HG03108 (cell line): ENCODE data around the gene DOC2B.
"Not testable (repeated sequence)": the region's sequence is repeated elsewhere in the genome, so short reads cannot be mapped to it uniquely, and the experiment has no call there.

Experiments
- ATAC-seq: cut with Tn5 transposase; IDR thresholded peaks from one replicate; pipeline ENCODE4 v1.9.1; 2021; ENCODE audit warnings: moderate library complexity; ENCODE audit not compliant: unreplicated experiment

The DOC2B gene

GRCh38 chr17:213286-214105 is 32.0 kb upstream of the DOC2B start:
- ATAC-seq: no peak

GRCh38 chr17:210402-210801 is 29.0 kb upstream of the DOC2B start:
- no peak for ATAC-seq

- ATAC-seq: no peak
Measured at GRCh38 chr17:208429-208828, 27.0 kb upstream of the DOC2B start.

GRCh38 chr17:207775-208174 is 26.3 kb upstream of the DOC2B start:
- ATAC-seq: no peak

DNA sequence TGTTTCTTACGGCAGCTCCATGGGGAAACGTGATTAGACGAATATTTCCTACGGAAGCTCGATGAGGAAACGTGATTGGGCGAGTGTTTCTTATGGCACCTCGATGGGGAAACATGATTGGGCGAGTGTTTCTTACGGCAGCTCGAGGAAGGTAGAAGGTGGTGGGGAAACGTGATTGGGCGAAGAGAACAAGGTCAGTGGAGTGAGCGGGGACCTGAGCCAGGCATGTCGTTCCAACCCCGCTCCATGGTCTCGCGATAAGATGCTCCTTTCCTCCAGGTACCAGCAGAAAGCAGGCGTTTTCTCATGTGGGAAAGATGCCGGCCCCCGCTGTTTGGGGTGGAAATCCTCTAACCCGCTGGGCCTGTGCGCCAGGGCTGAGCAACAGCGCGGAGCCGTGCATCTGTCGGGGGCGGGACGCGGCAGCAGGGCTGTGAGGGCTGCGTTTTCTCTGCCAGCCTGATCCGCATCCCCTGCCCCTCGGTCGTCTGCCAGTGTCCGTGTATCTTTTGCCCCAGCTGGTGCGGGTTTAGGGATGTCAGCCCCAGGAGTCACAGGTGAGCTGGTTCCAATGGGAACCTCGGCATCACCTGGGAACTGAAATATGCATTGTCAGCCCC is 25.6 kb upstream of the DOC2B start:
- no peak for ATAC-seq

GRCh38 chr17:206484-206883 is 25.0 kb upstream of the DOC2B start:
- not testable (repeated sequence) for ATAC-seq

DNA sequence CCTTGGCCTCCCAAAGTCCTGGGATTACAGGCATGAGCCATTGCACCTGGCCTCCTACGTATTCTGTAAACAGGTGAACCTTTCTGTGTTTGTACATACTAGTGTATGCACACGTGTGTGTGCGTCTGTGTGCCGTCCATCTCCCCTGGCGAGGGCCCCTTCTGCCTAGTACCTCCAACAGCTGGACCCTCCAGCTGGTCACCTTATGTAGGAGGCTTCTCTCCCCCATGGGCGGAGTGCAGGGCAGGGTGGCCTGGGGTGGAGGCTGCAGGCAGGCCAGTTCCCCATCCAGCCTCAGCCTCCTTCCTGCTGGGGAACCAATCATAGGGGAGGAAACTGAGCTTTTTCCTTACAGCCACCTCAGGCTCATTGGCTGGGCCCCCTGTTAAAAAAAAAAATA is 24.4 kb upstream of the DOC2B start:
- ATAC-seq: no peak

DNA sequence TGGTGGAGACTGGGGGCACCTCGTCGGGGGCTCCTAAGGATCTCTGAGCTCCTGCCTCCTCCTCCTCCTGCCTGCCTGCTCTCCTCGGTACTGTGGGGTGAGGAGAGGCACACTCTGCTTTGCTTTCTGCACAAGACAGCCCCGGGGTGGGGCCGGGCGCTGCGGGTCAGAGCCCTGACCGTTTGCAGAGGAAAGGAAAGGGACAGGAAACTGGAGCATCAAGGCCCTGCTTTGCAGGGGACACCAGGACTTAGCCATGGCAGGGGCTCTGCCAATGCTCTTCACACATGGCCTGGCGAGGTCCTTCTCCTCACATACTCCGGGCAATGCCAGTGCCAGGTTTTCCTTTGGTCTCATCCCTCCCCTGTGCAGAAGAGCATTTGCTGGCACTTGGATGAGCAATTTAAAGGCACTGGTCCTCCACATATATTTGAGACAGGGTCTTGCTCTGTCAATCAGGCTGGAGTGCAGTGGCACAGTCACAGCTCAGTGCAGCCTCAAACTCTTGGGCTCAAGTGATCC is 23.8 kb upstream of the DOC2B start:
- no peak for ATAC-seq

- no peak for ATAC-seq
Measured at GRCh38 chr17:204427-205147, 23.1 kb upstream of the DOC2B start.

- no peak for ATAC-seq
Measured at GRCh38 chr17:202501-202951, 21.1 kb upstream of the DOC2B start.

GRCh38 chr17:201736-202135 is 20.3 kb upstream of the DOC2B start:
- ATAC-seq: not testable (repeated sequence)

DNA sequence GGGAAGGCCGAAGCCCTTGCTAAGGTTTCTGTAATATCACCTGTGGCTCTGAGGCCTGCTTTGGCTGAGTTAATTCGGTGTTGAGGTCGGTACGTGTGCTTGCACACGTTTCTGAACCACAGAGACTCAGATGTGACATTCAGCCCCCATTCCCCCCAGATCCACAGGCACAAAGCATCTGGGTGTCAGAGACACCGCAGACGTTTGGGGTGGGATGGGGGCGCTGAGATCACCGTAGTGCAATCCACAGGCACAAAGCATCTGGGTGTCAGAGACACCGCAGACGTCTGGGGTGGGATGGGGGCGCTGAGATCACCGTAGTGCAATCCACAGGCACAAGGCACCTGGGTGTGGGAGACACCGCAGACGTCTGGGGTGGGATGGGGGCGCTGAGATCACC is 19.8 kb upstream of the DOC2B start:
- not testable (repeated sequence) for ATAC-seq

- ATAC-seq: no peak
Measured at GRCh38 chr17:200586-200985, 19.1 kb upstream of the DOC2B start.

DNA sequence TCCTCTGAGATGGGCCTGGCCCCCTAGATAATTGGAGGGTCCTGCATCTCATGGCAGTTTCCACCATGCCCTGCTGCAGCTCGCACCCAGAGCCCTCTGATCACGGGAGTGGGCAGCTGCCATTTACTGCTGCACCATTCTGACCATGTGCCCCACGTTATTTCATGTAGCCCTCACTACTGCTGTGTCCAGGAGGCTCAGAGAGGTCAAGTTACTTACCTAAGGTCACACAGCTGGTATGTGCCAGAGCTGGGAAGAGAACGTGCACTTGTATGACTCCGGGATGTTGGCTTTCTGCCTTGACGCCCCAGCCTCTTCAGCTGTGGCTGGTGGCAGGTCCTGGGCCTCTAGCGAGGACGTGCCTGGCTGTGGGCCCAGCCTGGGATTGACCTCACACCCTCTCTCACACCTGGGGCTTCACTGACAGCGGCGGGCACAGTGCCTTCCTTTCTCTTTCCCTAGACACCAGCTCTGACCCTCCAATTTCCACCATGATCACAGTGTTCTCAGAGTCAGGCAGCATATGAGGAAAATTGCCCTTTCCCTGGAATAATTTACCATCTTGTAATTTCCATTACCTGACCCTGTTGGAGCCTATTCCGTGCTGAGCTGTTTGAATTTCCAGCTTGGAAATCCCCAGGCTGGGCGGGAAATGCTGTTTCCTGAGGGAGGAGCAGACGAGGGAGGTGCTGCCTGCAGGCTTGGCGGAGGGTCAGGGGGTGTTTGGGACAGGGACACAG is 18.5 kb upstream of the DOC2B start:
- ATAC-seq: no peak

- no peak for ATAC-seq
Measured at GRCh38 chr17:199191-199604, 17.7 kb upstream of the DOC2B start.

- not testable (repeated sequence) for ATAC-seq
Measured at GRCh38 chr17:198225-198624, 16.8 kb upstream of the DOC2B start.

- no peak for ATAC-seq
Measured at GRCh38 chr17:197352-197751, 15.9 kb upstream of the DOC2B start.

GRCh38 chr17:194828-195602 is 13.6 kb upstream of the DOC2B start:
- no peak for ATAC-seq

DNA sequence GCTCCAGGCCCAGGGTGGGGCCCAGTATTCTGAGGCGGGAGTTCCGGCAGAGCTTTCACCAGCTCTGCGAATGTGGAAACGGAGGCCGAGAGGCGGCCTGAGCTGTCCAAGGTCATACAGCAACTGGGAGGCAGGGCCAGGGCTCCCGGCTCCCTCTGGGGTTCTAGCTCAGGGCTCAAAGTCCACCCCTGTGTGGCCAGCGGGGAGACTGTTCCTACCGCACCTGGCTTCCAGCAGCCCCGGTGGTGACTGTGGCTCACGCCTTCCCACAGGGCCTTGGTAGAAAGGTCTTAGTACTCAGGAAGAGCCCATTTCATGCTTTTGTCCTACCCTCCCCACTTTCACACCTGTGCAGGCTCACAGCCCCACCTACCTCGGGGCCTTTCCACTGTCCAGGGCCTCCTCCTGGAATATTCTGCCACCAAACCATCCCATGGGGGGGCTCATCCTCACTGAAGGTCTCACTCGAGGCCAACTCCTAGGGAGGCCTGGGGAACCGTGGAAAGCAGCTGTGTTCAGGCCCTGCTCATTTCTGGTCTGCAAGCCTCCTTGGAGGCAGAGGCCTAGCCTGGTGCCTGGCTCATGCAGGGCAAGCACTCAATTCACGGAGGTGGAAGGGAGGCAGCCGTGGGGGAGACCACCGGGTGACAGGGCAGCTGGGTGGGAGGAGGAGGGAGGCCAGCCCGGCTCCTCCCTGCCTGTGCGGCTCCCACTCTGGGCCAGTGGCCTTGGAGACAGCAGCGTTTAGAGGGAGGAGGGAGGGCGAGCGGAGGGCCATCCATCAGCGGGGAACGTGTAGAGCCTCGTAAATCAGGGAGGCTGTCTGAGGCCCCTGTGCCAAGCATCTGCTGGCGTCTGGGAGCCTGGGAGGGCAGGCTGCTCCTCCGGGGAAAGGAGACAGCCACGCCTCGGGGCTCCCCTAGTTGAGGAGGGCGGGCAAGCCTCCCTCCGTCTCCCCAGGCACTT is 12.7 kb upstream of the DOC2B start:
- no peak for ATAC-seq
